HepG2 (cell line): Measurements from ENCODE around the gene FAF2. TPM values are rescaled to one million over a fixed set of nuclear protein-coding genes. Genes with fewer than 3 reads are reported as not detected.

Experiments used
- ATF7 ChIP-seq, 2 experiments: fragments of 450-650 bp in 1 of 2; sonication (generic) in 1 of 2; formaldehyde crosslinking in 1 of 2; IDR thresholded peaks; 2 replicates each; pipeline versions ENCODE4 v1.4.0 to v1.6.1; 2016 to 2020; ENCODE audit warnings: antibody characterized with exemption in 1 of 2, mild to moderate bottlenecking in 1 of 2, missing genetic modification reagents in 1 of 2
- MIER3 ChIP-seq: IDR thresholded peaks from 2 replicates; pipeline ENCODE4 v1.6.1; 2016; ENCODE audit warnings: missing compliant biosample characterization, borderline replicate concordance
- MZF1 ChIP-seq: sonication (generic); formaldehyde crosslinking; IDR thresholded peaks from 2 replicates; pipeline ENCODE4 v1.8.1; 2023; ENCODE audit warnings: mild to moderate bottlenecking, missing genetic modification reagents, borderline replicate concordance
- NFKBIZ ChIP-seq: IDR thresholded peaks from 2 replicates; pipeline ENCODE4 v1.6.1; 2018; ENCODE audit warnings: missing genetic modification reagents, missing compliant biosample characterization
- SP4 ChIP-seq: sonication (generic); formaldehyde crosslinking; IDR thresholded peaks from 2 replicates; pipeline ENCODE4 v1.8.1; 2023; ENCODE audit warnings: mild to moderate bottlenecking, missing genetic modification reagents
- SP5 ChIP-seq: IDR thresholded peaks from 2 replicates; pipeline ENCODE4 v1.6.1; 2016; ENCODE audit warnings: low read depth, borderline replicate concordance
- U2AF2 ChIP-seq: fragments of 200-400 bp; formaldehyde crosslinking; IDR thresholded peaks from 2 replicates; pipeline ENCODE4 v1.6.1; 2017; ENCODE audit warnings: low read depth, mild to moderate bottlenecking, low read length
- ZNF224 ChIP-seq: sonication (generic); formaldehyde crosslinking; IDR thresholded peaks from 2 replicates; pipeline ENCODE4 v1.5.0; 2020; ENCODE audit warnings: mild to moderate bottlenecking, missing genetic modification reagents
- ZNF234 ChIP-seq: sonication (generic); formaldehyde crosslinking; conservative IDR thresholded peaks from 2 replicates; pipeline ENCODE4 v1.5.1; 2020; ENCODE audit warnings: mild to moderate bottlenecking, missing genetic modification reagents
- polyA plus RNA-seq, 8 experiments: library from polyadenylated mRNA; depleted of rRNA in 3 of 8; stranded (reverse) in 7 of 8; unstranded in 1 of 8; fragments of >200 nt; fragmentation: Illumina TruSeq in 4 of 8; extraction: Trizol in 4 of 8; gene quantifications; 2 replicates each; pipeline versions ENCODE4 v1.2.1 to v1.2.3, GENCODE V29; 2011 to 2016; ENCODE audit warnings: low read depth in 4 of 8, missing spikeins in 1 of 8, mixed read lengths in 1 of 8; ENCODE audit not compliant: insufficient read depth in 1 of 8
- total RNA-seq, 5 experiments: library from RNA; depleted of rRNA; stranded (reverse); fragments of >200 nt; fragmentation: Illumina TruSeq; extraction: Trizol; gene quantifications; 2 replicates each; pipeline ENCODE4 v1.2.3, GENCODE V29; 2016; ENCODE audit warnings: low read depth in 1 of 5
- TF ChIP-seq, protein P1 (sequence below): fragments of 450-650 bp; IDR thresholded peaks from 2 replicates; pipeline ENCODE4 v1.6.1; 2016
- TF ChIP-seq, protein P2 (sequence below): sonication (generic); formaldehyde crosslinking; IDR thresholded peaks from 2 replicates; pipeline ENCODE4 v1.4.0; 2020; ENCODE audit warnings: mild to moderate bottlenecking, missing genetic modification reagents, borderline replicate concordance
- TF ChIP-seq, protein P3 (sequence below): sonication (generic); formaldehyde crosslinking; IDR thresholded peaks from 2 replicates; pipeline ENCODE4 v1.5.1; 2020; ENCODE audit warnings: mild to moderate bottlenecking, missing genetic modification reagents, moderate library complexity
- TF ChIP-seq, protein P4 (sequence below): sonication (generic); formaldehyde crosslinking; IDR thresholded peaks from 2 replicates; pipeline ENCODE4 v1.8.0; 2022; ENCODE audit warnings: missing genetic modification reagents, mild to moderate bottlenecking, inconsistent platforms, borderline replicate concordance

FAF2 gene
- total and polyA plus RNA-seq, 2 of the 13 experiments (the other 11 are each of a cell fraction or from before 2014, with no cell fraction given): 27.8 to 34.3 TPM

DNA sequence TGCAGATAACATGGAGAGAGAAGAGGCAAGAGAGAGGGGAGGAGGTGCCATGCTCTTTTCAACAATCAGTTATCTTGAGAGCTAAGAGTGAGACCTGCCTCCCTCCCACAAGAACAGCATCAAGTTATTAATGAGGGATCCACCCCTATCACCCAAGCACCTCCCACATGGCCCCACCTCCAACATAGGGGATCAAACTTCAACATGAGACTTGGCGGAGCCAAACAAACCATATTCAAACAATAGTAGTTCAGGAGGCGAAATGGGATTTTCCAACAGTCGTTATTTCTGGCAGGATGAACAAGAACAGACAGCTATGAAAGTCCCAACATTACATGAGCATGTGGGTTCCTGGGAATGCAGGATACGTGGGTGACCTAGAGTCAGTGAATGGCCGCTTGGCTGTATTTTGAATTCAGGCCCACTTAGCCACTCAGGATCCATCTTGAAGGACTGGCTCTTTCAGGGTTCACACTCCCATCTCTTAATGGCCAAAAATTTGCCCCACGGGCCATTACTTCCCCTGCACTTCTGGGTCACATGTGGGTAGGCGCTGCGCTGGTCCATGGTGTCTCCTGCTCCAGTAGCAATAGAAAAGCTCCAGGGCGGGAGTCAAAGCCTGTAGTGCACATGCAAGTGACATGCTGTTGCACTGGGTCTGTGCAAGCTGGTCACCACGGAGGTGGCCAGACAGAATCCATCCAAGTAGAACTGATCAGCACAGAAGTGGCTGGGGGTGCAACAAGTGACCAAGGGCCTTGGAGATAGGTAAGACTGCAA, 7.1 kb upstream of the FAF2 start (continued):
- TF ChIP-seq, protein P1, sequence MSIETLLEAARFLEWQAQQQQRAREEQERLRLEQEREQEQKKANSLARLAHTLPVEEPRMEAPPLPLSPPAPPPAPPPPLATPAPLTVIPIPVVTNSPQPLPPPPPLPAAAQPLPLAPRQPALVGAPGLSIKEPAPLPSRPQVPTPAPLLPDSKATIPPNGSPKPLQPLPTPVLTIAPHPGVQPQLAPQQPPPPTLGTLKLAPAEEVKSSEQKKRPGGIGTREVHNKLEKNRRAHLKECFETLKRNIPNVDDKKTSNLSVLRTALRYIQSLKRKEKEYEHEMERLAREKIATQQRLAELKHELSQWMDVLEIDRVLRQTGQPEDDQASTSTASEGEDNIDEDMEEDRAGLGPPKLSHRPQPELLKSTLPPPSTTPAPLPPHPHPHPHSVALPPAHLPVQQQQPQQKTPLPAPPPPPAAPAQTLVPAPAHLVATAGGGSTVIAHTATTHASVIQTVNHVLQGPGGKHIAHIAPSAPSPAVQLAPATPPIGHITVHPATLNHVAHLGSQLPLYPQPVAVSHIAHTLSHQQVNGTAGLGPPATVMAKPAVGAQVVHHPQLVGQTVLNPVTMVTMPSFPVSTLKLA: 0 out of 2 replicates have a peak, but pooled peaks have one; percentile 5
- TF ChIP-seq SP5 (CRISPR knock-in tag) (peak; percentile 53; the same call in 1 of the 2 replicates), ZNF224 (no peak), MZF1 (CRISPR knock-in tag) (no peak), ZNF234 (CRISPR knock-in tag) (no peak), ATF7 (IDR thresholded peaks at IDR 0.05) (no peak), ATF7 (CRISPR knock-in tag; IDR thresholded peaks at IDR 0.05) (no peak), SP4 (no peak), MIER3 (CRISPR knock-in tag) (no peak), U2AF2 (no peak), NFKBIZ (no peak)
- TF ChIP-seq, protein P2, sequence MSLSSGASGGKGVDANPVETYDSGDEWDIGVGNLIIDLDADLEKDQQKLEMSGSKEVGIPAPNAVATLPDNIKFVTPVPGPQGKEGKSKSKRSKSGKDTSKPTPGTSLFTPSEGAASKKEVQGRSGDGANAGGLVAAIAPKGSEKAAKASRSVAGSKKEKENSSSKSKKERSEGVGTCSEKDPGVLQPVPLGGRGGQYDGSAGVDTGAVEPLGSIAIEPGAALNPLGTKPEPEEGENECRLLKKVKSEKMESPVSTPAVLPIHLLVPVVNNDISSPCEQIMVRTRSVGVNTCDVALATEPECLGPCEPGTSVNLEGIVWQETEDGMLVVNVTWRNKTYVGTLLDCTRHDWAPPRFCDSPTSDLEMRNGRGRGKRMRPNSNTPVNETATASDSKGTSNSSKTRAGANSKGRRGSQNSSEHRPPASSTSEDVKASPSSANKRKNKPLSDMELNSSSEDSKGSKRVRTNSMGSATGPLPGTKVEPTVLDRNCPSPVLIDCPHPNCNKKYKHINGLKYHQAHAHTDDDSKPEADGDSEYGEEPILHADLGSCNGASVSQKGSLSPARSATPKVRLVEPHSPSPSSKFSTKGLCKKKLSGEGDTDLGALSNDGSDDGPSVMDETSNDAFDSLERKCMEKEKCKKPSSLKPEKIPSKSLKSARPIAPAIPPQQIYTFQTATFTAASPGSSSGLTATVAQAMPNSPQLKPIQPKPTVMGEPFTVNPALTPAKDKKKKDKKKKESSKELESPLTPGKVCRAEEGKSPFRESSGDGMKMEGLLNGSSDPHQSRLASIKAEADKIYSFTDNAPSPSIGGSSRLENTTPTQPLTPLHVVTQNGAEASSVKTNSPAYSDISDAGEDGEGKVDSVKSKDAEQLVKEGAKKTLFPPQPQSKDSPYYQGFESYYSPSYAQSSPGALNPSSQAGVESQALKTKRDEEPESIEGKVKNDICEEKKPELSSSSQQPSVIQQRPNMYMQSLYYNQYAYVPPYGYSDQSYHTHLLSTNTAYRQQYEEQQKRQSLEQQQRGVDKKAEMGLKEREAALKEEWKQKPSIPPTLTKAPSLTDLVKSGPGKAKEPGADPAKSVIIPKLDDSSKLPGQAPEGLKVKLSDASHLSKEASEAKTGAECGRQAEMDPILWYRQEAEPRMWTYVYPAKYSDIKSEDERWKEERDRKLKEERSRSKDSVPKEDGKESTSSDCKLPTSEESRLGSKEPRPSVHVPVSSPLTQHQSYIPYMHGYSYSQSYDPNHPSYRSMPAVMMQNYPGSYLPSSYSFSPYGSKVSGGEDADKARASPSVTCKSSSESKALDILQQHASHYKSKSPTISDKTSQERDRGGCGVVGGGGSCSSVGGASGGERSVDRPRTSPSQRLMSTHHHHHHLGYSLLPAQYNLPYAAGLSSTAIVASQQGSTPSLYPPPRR (CRISPR knock-in tag): 0 out of 2 replicates have a peak, but pooled peaks have one; percentile 2
- TF ChIP-seq, protein P3, sequence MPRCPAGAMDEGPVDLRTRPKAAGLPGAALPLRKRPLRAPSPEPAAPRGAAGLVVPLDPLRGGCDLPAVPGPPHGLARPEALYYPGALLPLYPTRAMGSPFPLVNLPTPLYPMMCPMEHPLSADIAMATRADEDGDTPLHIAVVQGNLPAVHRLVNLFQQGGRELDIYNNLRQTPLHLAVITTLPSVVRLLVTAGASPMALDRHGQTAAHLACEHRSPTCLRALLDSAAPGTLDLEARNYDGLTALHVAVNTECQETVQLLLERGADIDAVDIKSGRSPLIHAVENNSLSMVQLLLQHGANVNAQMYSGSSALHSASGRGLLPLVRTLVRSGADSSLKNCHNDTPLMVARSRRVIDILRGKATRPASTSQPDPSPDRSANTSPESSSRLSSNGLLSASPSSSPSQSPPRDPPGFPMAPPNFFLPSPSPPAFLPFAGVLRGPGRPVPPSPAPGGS: 0 out of 2 replicates have a peak, but pooled peaks have one; percentile 28
- TF ChIP-seq, protein P4, sequence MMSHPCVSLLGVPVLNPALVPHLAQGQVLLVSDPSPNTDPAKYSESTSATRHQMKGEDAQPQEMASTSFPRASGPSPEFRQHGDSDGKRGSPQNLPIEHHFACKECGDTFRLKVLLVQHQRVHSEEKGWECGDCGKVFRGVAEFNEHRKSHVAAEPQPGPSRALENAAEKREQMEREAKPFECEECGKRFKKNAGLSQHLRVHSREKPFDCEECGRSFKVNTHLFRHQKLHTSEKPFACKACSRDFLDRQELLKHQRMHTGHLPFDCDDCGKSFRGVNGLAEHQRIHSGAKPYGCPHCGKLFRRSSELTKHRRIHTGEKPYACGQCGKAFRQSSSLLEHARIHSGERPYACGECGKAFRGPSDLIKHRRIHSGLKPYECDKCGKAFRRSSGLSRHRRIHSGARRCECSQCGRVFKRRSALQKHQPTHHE (CRISPR knock-in tag): no peak
